Motor neuron (in vitro differentiated cells): ENCODE measurements around the gene KRTAP4-5. TPM values are rescaled to one million over a fixed set of nuclear protein-coding genes. Genes with fewer than 3 reads are reported as not detected.
"Not testable (repeated sequence)": the region's sequence is repeated elsewhere in the genome, so short reads cannot be mapped to it uniquely, and the experiment has no call there.

Source experiments
- ATAC-seq, 8 experiments: fragments of 200-7000 bp; cut with Tn5 transposase; replicated peaks in 6 of 8; 2 replicates each; pipeline ENCODE4 v1.8.0; 2021; ENCODE audit warnings: mild to moderate bottlenecking in 8 of 8, moderate library complexity in 8 of 8
- H3K27ac ChIP-seq, 2 donors: fragments of 250-450 bp; sonication (Bioruptor Pico); 2 replicates each; pipeline ENCODE4 v1.9.0; 2021; ENCODE audit warnings: antibody characterized with exemption in 2 of 2, mild to moderate bottlenecking in 2 of 2, moderate library complexity in 1 of 2
- H3K4me1 ChIP-seq, 2 donors: fragments of 250-450 bp; sonication (Bioruptor Pico); replicated peaks in 1 of 2; 2 replicates each; pipeline ENCODE4 v1.6.1; 2021; ENCODE audit warnings: antibody characterized with exemption in 2 of 2, mild to moderate bottlenecking in 2 of 2, moderate library complexity in 1 of 2
- H3K4me3 ChIP-seq, 5 donors: fragments of 250-450 bp; sonication (Bioruptor Pico); 2 replicates each; pipeline ENCODE4 v1.9.0; 2021; ENCODE audit warnings: antibody characterized with exemption in 5 of 5, mild to moderate bottlenecking in 5 of 5, moderate library complexity in 4 of 5
- WGBS, 10 experiments: fragments of 450-650 bp; shearing (Covaris generic); methylation state at CpG; one replicate each; pipeline ENCODE4 v1.0.0; 2022; 5-methylcytosine and 5-hydroxymethylcytosine counted together
- in situ Hi-C, 9 experiments: fragments of 400-800 bp; cut with MboI; loops; one replicate each; pipeline ENCODE4 v1.15.0; 2021; ENCODE audit warnings: low sequenced_read_pairs in 9 of 9, low pct_unique_long_range_greater_than_20kb in 2 of 9; ENCODE audit not compliant: unreplicated experiment in 9 of 9
- total RNA-seq, 8 experiments: library from RNA; unstranded; fragments of 300-600 nt; gene quantifications; 2 replicates each; pipeline versions ENCODE4 v1.2.3 to v1.2.4, GENCODE V29; 2022

The KRTAP4-5 gene
- total RNA-seq, 8 experiments from 2014 or later: not detected

DNA sequence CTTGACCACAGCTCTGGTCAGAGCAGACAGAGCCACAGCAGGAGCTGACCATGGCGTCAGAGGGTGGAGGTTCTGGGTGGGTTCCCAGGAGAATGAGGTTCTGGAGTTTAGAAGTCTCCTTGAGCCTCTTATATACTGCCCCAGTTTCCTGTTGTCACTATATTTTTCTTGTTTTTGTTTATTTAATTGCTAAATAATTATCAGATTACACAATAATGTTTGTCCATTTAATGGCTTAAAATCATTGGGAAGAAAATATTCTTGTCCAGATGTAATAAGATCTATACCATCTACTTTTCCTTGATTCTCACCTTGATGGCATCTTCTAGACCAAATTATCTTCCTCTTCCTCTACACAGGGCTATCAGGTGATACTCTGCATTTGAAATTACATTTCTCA lies 18.5 kb upstream of the KRTAP4-5 start, which contains the start of gene KRTAP4-3:
TSS of gene KRTAP4-3 (minus strand) at position 101 of the 400 bp plus-strand sequence. CDS start at position 52, 49 bp downstream.
- in situ Hi-C loops: no loop called here
- Histone ChIP-seq H3K27ac (no peak within 1 kb of the TSS), H3K4me3 (no peak within 1 kb of the TSS), H3K4me1 (no peaks in the 10 kb centered on the region)
- no peak for ATAC-seq
- WGBS, 10 experiments: 80% methylated on average over 1 of the region's 1 CpG; no CpG with 5 or more reads in 9 of the 10 experiments

DNA sequence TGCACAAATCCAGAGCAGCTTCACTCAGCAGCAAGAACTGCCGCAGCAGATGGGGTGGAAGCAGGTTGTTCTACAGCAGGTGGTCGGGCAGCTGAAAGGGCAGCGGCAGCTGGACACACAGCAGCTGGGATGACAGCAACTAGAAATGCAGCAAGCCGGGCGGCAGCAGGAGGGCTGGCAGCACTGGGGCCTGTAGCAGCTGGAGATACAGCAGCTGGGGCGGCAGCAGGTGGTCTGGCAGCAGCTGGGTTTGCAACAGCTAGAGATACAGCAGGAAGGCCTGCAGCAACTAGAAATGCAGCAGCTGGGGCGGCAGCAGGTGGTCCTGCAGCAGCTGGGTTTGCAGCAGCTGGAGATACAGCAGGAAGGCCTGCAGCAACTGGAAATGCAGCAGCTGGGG lies 17.9 kb upstream of the KRTAP4-5 start:
- no peak overlapping the region for H3K27ac ChIP-seq
- WGBS, 10 experiments: 40 to 90% (median 74%) methylated on average over 1 to 4 of the region's 7 CpGs; no CpG with 5 or more reads in 5 of the 10 experiments
- H3K4me1 ChIP-seq: no peaks in the 10 kb centered on the region
- H3K4me3 ChIP-seq: no peak overlapping the region
- no peak for ATAC-seq
- in situ Hi-C loops: no loop called here

DNA sequence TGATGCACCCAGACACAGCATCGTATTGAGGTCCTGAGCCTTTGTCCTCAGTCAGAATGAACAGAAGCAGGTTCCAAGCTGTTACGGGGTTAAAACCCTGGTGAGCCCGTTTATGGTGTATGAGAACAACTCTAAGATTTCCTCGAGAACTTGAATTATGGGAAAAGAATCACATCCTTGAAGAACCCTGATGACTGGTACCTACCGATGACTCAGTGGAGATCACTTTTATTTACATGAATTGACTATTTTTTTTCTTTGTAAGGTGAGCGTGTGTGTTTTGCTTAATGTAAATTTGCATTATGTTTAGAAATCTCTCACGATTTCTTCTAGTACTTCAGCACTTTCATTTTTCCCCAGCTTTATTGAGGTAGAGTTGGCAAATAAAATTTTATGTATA lies 14.2 kb upstream of the KRTAP4-5 start:
- Histone ChIP-seq H3K4me1 (no peaks in the 10 kb centered on the region), H3K27ac (no peak overlapping the region), H3K4me3 (no peak overlapping the region)
- no peak for ATAC-seq
- WGBS, 10 experiments: 46 to 100% (median 69%) methylated on average over 1 to 7 of the region's 7 CpGs; no CpG with 5 or more reads in 1 of the 10 experiments
- in situ Hi-C loops: no loop called here

DNA sequence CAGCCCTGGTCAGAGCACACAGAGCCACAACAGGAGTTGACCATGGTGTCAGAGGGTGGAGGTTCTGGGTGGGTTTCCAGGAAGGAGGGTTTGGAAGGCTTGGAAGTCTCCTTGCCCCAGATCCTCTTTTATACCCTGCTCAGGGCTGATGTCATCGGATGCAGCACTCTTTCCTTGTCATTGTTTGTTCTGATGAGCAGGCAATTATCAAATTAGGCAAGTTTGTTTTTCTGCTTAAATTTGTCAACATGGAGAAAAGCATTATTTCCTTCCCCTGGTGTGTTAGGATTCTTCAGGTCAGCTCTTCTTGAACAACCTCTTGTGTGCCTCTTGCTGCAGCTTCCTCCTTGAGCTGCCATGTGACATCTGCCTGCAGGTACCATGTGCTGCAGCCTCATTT lies 11.0 kb upstream of the KRTAP4-5 start, which contains the start of gene KRTAP4-4:
TSS of gene KRTAP4-4 (minus strand) at position 101 of the 400 bp plus-strand sequence. CDS start at position 44, 57 bp downstream.
- Histone ChIP-seq H3K4me3 (no peak within 1 kb of the TSS), H3K4me1 (no peaks in the 10 kb centered on the region), H3K27ac (no peak within 1 kb of the TSS)
- 50 to 100% methylated on average over 1 of the region's 1 CpG; no CpG with 5 or more reads in 8 of the 10 experiments for WGBS, 10 experiments
- in situ Hi-C loops: no loop called here
- no peak for ATAC-seq

DNA sequence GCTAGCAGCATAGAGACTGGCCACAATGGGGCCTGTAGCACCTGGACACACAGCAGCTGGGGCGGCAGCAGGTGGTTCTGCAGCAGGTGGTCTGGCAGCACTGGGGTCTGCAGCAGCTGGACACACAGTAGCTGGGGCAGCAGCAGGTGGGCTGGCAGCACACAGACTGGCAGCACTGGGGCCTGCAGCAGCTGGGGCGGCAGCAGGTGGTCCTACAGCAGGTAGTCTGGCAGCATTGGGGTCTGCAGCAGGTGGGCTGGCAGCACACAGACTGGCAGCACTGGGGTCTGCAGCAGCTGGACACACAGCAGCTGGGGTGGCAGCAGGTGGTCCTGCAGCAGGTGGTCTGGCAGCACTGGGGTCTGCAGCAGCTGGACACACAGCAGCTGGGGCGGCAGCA lies 10.6 kb upstream of the KRTAP4-5 start:
- in situ Hi-C loops, H3K4me1 ChIP-seq: not testable (repeated sequence)
- WGBS, 10 experiments: 100% methylated on average over 2 of the region's 3 CpGs; no CpG with 5 or more reads in 9 of the 10 experiments

DNA sequence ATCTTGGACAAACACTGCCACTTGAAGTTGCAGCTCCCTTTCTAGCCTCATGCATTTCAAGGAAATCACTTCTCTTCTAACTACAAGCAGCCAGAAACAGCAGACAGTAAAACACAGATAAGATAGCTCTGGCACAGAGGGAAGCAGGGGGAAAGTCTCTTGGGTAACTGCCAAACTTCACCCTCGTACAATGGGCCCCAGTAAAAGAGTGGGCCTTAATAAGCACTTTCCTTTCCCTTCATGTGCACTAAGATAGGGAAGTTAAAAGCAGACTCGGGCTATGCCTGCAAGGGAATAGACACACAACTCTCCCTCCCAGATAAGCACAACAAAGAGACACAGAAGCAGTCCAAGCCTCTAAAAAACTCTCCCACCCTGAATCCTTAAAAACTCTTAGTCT lies 4.2 kb upstream of the KRTAP4-5 start:
- ATAC-seq: no peak
- Histone ChIP-seq H3K4me1 (no peaks in the 10 kb centered on the region), H3K4me3 (no peak overlapping the region), H3K27ac (no peak overlapping the region)
- in situ Hi-C loops: no loop called here
- 20 to 61% (median 39%) methylated on average over 1 to 2 of the region's 2 CpGs; no CpG with 5 or more reads in 4 of the 10 experiments for WGBS, 10 experiments

More for the DNA sequence above, 10.6 kb upstream of the KRTAP4-5 start:
- not testable (repeated sequence) for ATAC-seq, H3K27ac ChIP-seq, H3K4me3 ChIP-seq

DNA sequence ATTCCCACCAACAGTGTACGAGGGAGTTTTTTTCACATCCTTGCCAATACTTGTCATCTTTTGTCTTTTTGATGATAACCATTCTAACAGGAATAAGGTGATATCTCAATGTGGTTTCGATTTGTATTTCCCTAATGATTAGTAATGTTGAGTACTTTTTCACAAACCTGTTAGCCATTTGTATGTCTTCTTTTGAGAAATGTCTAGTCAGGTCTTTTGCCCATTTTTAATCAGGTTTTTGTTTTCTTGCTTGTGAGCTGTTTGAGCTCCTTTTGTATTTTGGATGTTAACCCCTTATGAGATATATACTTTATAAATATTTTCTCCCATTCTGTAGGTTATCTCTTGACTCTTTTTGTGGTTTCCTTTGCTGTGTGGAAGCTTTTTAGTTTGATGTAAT lies 1.9 kb upstream of the KRTAP4-5 start:
- Histone ChIP-seq H3K4me3 (no peak overlapping the region), H3K27ac (no peak overlapping the region), H3K4me1 (no peaks in the 10 kb centered on the region)
- no peak for ATAC-seq
- in situ Hi-C loops: no loop called here
- 6 to 79% (median 40%) methylated on average over 1 to 2 of the region's 2 CpGs; no CpG with 5 or more reads in 1 of the 10 experiments for WGBS, 10 experiments

DNA sequence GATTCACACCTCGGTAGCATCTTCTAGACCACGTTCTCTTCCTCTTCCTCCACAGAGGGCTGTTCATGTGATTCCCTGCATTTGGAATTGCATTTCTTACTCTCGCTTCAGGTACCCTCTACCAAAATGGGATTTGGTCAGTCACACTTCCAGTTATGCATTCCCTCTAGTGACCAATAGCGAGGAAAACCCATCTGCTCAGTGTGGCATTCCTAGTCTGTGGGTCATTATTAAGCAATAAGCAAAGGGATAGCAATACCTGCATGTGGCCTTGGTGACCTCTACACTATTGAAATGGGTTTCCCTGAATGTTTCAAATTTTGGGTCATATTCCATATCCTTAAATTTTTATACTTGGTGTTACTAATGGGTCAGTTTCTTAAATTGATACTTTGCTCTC lies 401 bp upstream of the KRTAP4-5 start:
- Histone ChIP-seq H3K27ac (no peak overlapping the region), H3K4me1 (no peaks in the 10 kb centered on the region), H3K4me3 (no peak overlapping the region)
- no peak for ATAC-seq
- 40 to 89% (median 83%) methylated on average over 2 to 4 of the region's 4 CpGs; no CpG with 5 or more reads in 4 of the 10 experiments for WGBS, 10 experiments
- in situ Hi-C loops: no loop called here

DNA sequence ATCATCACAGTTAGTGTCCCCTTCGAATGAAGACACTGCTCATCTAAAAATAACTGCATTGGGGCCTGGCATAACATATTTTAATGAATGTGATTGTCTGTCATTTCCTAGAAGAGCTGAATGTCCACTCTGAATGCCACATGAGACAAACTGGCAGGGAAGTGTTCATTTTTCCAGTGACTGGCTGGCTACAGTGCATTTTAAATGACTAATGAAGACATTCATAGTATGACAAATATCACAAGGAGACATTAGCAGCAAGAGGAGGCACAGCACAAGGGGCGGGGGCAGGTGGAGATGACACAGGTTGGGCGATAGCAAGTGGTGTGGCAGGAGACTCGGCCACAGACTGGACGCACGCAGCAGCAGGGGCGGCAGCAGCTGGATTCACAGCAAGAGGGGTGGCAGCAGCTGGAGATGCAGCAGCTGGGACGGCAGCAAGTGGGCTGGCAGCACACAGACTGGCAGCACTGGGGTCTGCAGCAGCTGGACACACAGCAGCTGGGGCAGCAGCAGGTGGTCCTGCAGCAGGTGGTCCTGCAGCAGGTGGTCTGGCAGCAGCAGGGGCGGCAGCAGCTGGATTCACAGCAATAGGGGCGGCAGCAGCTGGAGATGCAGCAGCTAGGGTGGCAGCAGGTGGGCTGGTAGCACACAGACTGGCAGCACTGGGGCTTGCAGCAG lies 514 bp downstream of the KRTAP4-5 start:
- peak in 2 of 8 experiments; percentile 36 to 46 for ATAC-seq
- H3K4me1 ChIP-seq, H3K4me3 ChIP-seq, H3K27ac ChIP-seq, in situ Hi-C loops: not testable (repeated sequence)
- 0 to 87% (median 47%) methylated on average over 1 to 5 of the region's 10 CpGs; no CpG with 5 or more reads in 4 of the 10 experiments for WGBS, 10 experiments

DNA sequence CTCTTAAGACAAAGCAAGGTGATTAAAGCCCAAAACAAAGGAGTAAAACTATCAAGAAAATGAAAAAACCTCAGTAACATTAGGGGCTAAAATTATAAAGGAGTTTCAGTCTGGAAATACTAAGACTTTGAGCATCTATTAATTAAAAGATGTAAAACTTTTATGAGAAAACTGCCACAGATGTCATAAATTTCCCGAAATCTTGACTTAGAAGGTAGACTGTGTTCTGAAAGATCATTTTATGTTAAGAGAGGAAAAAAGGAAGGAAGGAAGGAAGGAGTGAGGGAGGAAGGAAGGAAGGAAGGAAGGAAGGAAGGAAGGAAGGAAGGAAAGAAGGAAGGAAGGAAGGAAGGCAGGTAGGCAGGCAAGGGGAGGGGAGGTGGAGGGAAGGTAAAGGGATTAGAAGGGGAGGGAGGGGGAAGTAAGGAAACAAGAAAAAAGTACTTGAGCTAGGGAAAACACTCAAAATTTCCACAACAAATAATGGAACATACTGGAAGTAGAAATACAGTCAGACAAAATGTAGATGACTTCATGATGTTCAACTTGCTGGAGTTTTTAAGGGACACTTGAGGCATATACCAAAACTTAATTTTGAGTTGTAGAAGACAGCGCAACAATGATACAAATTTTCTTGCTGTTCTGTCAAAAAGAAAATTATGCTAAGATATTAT lies 2.0 kb downstream of the KRTAP4-5 start:
- in situ Hi-C loops: no loop called here
- no peak for ATAC-seq
- Histone ChIP-seq H3K27ac (no peak overlapping the region), H3K4me1 (no peaks in the 10 kb centered on the region), H3K4me3 (no peak overlapping the region)
- 29 to 100% (median 98%) methylated on average over 1 to 2 of the region's 2 CpGs; no CpG with 5 or more reads in 2 of the 10 experiments for WGBS, 10 experiments

DNA sequence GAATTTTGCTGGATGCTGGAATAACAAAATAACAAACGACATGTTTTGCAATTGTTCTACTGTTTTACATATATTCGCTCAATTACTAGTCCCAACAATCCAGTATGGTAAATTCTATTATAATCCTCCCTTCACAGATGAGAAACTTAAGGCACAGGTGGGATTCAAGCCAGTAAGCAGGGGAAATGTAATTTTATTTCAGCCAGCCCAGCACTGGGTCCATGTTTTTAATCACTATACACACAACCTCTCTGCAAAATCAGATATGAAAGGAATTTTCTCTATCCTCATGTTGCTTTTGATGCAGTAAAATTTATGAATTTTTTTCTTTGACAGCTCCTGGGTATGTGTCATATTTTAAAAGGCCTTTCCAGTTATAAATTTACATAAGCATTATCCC lies 4.4 kb downstream of the KRTAP4-5 start:
- 20 to 100% (median 64%) methylated on average over 1 to 2 of the region's 2 CpGs; no CpG with 5 or more reads in 2 of the 10 experiments for WGBS, 10 experiments
- H3K27ac ChIP-seq: no peak overlapping the region
- no peaks in the 10 kb centered on the region for H3K4me1 ChIP-seq
- no peak for ATAC-seq
- in situ Hi-C loops: no loop called here
- no peak overlapping the region for H3K4me3 ChIP-seq

DNA sequence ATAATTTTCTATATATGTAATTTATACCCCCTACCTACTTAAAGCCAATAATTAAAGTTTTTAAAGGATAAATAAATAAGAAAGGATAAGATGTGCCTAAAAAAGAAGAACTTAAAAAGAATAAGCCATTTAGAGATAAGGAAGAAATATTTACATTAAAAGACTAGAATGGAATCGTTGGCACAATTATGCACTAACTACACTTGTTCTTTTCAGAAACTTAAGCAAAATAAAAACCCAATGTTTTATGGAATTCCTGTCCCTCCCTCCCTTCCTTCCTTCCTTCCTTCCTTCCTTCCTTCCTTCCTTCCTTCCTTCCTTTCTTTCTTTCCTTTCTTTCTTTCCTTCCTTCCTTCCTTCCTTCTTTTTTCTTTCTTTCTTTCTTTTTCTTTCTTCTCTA lies 4.8 kb downstream of the KRTAP4-5 start:
- Histone ChIP-seq H3K4me1 (no peaks in the 10 kb centered on the region), H3K4me3 (no peak overlapping the region), H3K27ac (no peak overlapping the region)
- 38 to 100% (median 83%) methylated on average over 1 of the region's 1 CpG for WGBS, 10 experiments
- ATAC-seq: no peak
- in situ Hi-C loops: no loop called here

DNA sequence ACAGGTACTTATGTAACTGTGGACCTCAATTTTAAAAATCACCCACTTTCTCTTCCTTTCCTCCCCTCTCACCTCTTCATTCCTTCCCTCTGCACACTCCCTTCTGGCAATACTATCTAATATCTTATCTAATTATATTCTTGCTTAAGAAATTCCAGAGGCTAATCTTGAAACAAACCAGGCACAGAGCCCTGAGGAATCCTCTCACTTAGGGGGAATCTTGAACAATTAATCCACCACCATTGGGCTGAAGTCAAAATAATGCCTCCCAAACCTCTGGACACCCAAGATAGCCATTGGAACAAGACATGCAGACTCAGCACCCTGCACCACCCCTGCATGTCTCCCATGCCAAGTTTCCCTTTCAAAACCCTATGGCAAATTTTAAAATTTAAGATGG lies 8.3 kb downstream of the KRTAP4-5 start:
- in situ Hi-C loops: no loop called here
- no peaks in the 10 kb centered on the region for H3K4me1 ChIP-seq
- no peak overlapping the region for H3K4me3 ChIP-seq
- ATAC-seq: no peak
- H3K27ac ChIP-seq: no peak overlapping the region
